DMS53 (cell line): ENCODE results near the gene SERPINB3.
"Not testable (repeated sequence)": the region's sequence is repeated elsewhere in the genome, so short reads cannot be mapped to it uniquely, and the experiment has no call there.

Experiments used
- DNase-seq: peaks from one replicate; lab custom pipeline; 2025; lab: John Stamatoyannopoulos, UW

SERPINB3 gene

DNA sequence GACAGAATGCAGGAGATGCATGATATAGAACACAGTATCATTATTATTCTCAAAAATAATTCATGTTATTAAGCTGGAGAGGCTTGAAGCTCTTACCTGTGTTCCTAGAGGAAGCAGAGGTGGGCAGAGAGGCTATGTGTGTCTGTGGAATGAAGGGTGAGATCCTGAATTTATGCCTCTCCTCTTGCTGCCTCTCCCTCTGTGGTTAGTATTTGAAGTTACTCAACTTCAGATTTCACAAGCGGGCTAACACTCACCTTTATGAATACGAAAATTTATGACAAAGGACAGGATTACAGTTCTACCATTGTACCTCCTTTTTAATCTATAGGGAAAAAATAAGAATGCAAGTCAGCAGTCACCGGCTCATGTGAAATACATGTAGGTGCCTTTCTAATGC is at the start of gene SERPINB3:
Gene SERPINB3, minus strand, starts transcription at position 144 of the 400 bp plus-strand sequence. CDS start 677 bp downstream, outside the sequence.
- DNase-seq, result not testable (repeated sequence)

- no peak for DNase-seq
Measured at GRCh38 chr18:63708650-63709049, 47.0 kb upstream of the SERPINB3 start.

DNA sequence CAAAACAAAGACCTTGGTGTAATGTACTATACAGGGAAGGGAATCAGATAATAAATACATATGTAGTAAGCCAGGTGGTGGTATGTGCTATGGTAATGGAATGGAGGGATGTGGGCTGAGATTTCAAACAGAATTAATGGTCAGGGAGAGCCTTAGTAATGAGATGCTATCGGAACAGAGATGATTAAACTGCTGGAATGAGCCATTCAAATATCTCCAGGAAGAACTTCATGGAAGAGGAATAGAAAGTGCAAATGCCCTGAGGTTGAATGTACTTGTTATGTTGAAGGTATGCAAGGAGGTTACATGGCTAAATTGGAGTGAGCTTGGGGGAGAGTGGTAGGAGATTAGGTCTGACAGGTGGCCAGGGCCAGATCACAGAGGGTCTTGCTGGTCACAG is 46.1 kb upstream of the SERPINB3 start:
- DNase-seq, result no peak

DNA sequence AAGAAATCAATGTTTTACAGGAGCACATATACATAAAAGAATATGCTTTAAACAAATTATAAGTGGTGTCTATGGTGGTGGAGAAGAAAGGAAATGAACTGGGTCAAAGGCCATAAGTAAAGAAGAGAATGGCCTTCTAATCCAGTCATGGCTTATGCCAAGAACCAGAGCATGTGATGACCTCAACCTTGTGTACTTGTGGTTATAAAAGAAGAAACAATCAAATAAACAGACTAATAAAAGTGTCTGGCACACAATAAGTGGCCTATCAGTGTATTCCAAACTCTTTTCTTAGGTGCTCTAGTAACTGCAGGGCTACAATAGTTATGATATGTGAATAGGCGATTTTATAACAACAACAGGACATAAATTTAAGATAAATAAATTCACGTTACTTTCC is 43.7 kb upstream of the SERPINB3 start:
- DNase-seq, result no peak

DNA sequence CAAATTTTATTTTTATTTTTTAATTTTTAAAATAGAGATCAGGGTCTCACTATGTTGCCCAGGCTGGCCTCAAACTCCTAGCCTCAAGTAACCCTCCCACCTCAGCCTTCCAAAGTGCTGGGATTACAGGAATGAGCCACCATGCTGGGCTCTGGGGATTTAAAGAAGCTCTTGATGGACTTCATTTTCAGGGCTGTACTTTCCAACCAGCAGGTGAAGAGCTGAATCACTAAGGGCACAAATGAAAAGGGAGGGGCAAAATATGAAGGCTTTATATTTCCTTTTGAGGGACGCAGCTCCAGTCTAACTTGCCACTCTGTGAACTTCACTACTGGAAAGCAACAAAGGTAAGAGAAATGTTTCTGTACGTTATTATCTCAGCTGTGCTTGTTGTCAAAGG is 41.0 kb upstream of the SERPINB3 start, which contains the start of gene SERPINB11:
Gene SERPINB11, plus strand, starts transcription at position 301 of the 400 bp plus-strand sequence. CDS start 7,234 bp downstream, outside the sequence.
- DNase-seq, result no peak

DNA sequence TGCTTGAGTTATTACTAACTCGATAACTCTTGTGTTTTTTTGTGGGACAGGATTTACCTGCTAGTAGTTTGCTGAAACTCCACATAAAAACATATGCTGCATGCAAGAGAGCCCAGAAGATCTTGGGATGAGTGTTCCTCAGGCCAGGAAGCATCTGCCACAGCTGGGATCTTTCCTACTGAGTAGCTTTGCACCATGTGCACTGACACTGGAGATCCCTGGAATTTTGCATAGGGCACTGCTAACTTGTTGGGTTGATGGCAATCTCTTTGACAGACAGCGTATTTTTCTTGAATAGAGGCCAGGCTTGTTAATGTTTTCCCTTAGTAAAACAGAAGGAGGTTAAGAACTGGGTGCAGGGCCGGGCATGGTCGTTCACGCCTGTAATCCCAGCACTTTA is 40.3 kb upstream of the SERPINB3 start:
- DNase-seq, result no peak

DNA sequence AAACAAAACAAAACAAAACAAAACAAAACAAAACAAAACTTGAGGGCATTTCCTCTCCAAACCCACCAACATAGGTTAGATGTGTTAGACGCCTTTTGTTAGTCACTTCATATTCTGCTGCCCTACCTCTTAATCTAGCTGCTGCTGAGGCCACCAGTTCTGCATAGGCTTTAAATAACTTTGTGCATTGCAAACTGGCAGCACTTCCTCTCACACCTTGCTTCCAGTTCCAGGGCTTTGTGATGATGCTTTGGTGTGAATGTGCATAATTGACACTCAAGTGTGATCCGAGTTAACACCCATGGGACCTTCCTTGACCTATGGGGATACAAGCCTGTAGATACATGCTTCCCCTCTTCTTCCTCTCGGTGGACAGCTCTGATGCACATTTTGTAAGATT is 38.8 kb upstream of the SERPINB3 start:
- DNase-seq, result peak; percentile 17

- DNase-seq, result no peak
Measured at GRCh38 chr18:63697097-63697660, 35.5 kb upstream of the SERPINB3 start.

- no peak for DNase-seq
Measured at GRCh38 chr18:63689064-63689463, 27.4 kb upstream of the SERPINB3 start.

- no peak for DNase-seq
Measured at GRCh38 chr18:63686871-63687270, 25.2 kb upstream of the SERPINB3 start.

GRCh38 chr18:63684718-63685117 is 23.0 kb upstream of the SERPINB3 start:
- DNase-seq, result no peak

GRCh38 chr18:63683890-63684289 is 22.2 kb upstream of the SERPINB3 start:
- no peak for DNase-seq

GRCh38 chr18:63683152-63683551 is 21.5 kb upstream of the SERPINB3 start:
- DNase-seq, result peak; percentile 16

GRCh38 chr18:63681449-63682340 is 20.0 kb upstream of the SERPINB3 start:
- DNase-seq, result peak; percentile 93

DNA sequence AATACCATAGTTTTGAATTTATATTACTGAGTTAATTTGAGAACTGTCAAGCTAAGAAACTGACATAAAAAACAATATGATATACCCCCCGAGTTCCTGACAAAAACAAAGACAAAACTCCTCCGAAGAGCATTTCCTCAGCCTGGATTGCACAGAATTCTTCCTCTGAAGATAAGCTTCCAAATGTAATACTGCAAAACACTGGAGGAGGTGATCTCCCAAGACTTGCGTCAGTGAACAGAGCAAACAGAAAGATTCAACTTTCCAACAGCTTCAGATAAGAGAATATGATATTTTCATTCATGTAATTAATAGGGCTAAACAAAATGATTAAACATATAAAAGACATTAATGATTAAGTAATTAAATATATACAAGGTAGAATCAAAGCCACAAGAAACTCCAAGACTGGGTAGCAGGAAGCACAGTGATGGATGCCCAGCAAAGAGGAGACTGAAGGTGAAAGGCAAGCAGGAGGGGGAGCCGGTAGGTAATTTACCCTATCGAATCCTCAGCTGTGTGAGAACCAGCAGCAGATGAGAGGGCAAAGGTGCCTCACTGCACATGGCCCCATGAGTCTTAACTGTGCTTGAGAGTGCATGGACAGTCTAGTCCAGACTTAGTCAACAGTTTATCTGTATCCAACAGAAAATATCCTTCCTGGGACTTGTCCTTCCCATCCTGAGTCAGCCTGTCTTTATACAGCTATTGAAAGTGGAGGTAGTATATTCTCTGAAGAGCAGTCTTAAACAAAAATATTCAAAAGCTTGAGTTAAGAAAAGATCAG is 18.3 kb upstream of the SERPINB3 start:
- DNase-seq, result peak; percentile 41

GRCh38 chr18:63677500-63678225 is 16.0 kb upstream of the SERPINB3 start:
- no peak for DNase-seq

GRCh38 chr18:63676526-63677323 is 15.0 kb upstream of the SERPINB3 start:
- peak; percentile 85 for DNase-seq

DNA sequence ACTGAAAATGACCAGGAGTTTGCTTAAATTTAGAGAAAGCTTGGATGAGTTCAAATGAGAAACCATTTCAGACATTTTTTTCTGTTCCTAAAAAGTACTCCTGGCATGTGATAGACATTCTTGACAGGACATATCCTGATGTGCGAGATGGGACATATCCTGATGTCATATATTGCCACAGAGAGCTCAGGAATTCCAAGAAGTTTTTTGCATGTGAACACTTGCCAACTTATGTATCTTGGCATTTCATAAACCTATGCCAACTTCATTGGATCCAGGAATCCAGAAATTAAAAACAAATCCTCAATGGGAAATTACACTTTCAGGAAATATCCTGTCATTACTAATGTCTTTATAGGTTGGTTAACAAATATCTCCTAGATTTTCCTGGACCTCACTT is 2.9 kb upstream of the SERPINB3 start:
- DNase-seq, result no peak

GRCh38 chr18:63658920-63659319 is 2.8 kb downstream of the SERPINB3 start:
- not testable (repeated sequence) for DNase-seq

GRCh38 chr18:63650271-63650670 is 11.4 kb downstream of the SERPINB3 start:
- not testable (repeated sequence) for DNase-seq

DNA sequence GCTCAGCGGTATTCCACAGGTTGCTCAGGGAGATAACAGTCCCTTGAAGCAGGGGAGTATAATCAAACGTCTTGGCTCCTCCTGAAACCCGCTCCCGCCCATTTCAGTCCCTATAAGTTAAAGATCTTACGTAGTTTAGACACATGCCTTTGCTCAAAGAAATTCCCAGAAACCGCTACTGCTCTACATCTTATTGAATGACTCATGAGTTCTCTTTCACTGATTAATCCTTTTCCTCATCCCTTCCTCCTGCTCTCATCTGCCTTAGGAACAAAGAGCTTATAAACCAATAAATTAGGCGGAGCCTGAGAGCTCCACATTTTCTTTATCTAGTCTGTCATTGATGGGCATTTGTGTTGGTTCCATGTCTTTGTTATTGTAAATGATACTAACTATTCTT is 13.5 kb downstream of the SERPINB3 start:
- DNase-seq, result no peak
